HG02642 (cell line): ENCODE data around the gene PLXDC1.
"Not testable (repeated sequence)": the region's sequence is repeated elsewhere in the genome, so short reads cannot be mapped to it uniquely, and the experiment has no call there.

Experiments used
- ATAC-seq: cut with Tn5 transposase; IDR thresholded peaks from one replicate; pipeline ENCODE4 v1.9.1; 2021; ENCODE audit warnings: mild to moderate bottlenecking; ENCODE audit not compliant: unreplicated experiment, poor library complexity

PLXDC1 gene

GRCh38 chr17:39131616-39132015 lies 19.8 kb downstream of the PLXDC1 start:
- ATAC-seq, result no peak

- ATAC-seq, result no peak
Measured at GRCh38 chr17:39130205-39130604, 21.2 kb downstream of the PLXDC1 start.

- not testable (repeated sequence) for ATAC-seq
Measured at GRCh38 chr17:39129544-39129943, 21.9 kb downstream of the PLXDC1 start.

- no peak for ATAC-seq
Measured at GRCh38 chr17:39126436-39126835, 25.0 kb downstream of the PLXDC1 start.

GRCh38 chr17:39125143-39125875 lies 26.1 kb downstream of the PLXDC1 start:
- ATAC-seq, result no peak

- no peak for ATAC-seq
Measured at GRCh38 chr17:39123627-39124026, 27.8 kb downstream of the PLXDC1 start.

- ATAC-seq, result no peak
Measured at GRCh38 chr17:39122991-39123390, 28.4 kb downstream of the PLXDC1 start.

- not testable (repeated sequence) for ATAC-seq
Measured at GRCh38 chr17:39121919-39122318, 29.5 kb downstream of the PLXDC1 start.

GRCh38 chr17:39118674-39119419 lies 32.6 kb downstream of the PLXDC1 start:
- ATAC-seq, result peak; percentile 44

- no peak for ATAC-seq
Measured at GRCh38 chr17:39116224-39116623, 35.2 kb downstream of the PLXDC1 start.

GRCh38 chr17:39115135-39115534 lies 36.3 kb downstream of the PLXDC1 start:
- ATAC-seq, result no peak

GRCh38 chr17:39114723-39115122 lies 36.7 kb downstream of the PLXDC1 start:
- ATAC-seq, result no peak

GRCh38 chr17:39113871-39114270 lies 37.6 kb downstream of the PLXDC1 start:
- ATAC-seq, result no peak

- ATAC-seq, result no peak
Measured at GRCh38 chr17:39110435-39111136, 40.9 kb downstream of the PLXDC1 start.

GRCh38 chr17:39108461-39109375 lies 42.7 kb downstream of the PLXDC1 start:
- no peak for ATAC-seq

GRCh38 chr17:39107973-39108372 lies 43.5 kb downstream of the PLXDC1 start:
- ATAC-seq, result no peak

- ATAC-seq, result no peak
Measured at GRCh38 chr17:39107155-39107554, 44.3 kb downstream of the PLXDC1 start.

- ATAC-seq, result no peak
Measured at GRCh38 chr17:39105705-39106104, 45.7 kb downstream of the PLXDC1 start.

- ATAC-seq, result no peak
Measured at GRCh38 chr17:39104657-39105056, 46.8 kb downstream of the PLXDC1 start.

GRCh38 chr17:39104046-39104445 lies 47.4 kb downstream of the PLXDC1 start:
- no peak for ATAC-seq
